Kidney (tissue), 14 donors: Measurements from ENCODE around the gene SCMH1. TPM values are rescaled to one million over a fixed set of nuclear protein-coding genes. Genes with fewer than 3 reads are reported as not detected.

Experiments
- DNase-seq, 5 donors: peaks; one replicate each; pipeline ENCODE4 v3.0.0-alpha.2; 2013 to 2020
- FAIRE-seq: peaks from 2 replicates; lab custom pipeline; 2012; peaks lifted over from hg19 to GRCh38; lab: Jason Lieb, UNC
- H3K27ac ChIP-seq, 2 donors: one replicate each; pipeline ENCODE4 v1.7.0; 2013; ENCODE audit warnings: low read depth in 2 of 2, low read length in 2 of 2, inconsistent platforms in 1 of 2
- H3K27me3 ChIP-seq: one replicate; pipeline ENCODE4 v1.7.1; 2013; ENCODE audit warnings: low read length, inconsistent platforms; ENCODE audit not compliant: control insufficient read depth, insufficient read depth
- H3K36me3 ChIP-seq, 3 donors: one replicate each; pipeline versions ENCODE4 v1.7.0 to v1.7.1; 2013; ENCODE audit warnings: low read length in 3 of 3, control low read depth in 1 of 3, inconsistent platforms in 1 of 3; ENCODE audit not compliant: insufficient read depth in 3 of 3, control insufficient read depth in 2 of 3
- H3K4me1 ChIP-seq, 3 donors: one replicate each; pipeline versions ENCODE4 v1.7.0 to v1.7.1; 2013; ENCODE audit warnings: low read length in 3 of 3, inconsistent platforms in 1 of 3, low read depth in 1 of 3; ENCODE audit not compliant: control insufficient read depth in 2 of 3, insufficient read depth in 2 of 3
- H3K4me3 ChIP-seq, 3 donors: one replicate each; pipeline versions ENCODE4 v1.7.0 to v1.8.1; 2013; ENCODE audit warnings: low read length in 3 of 3, control low read depth in 1 of 3, inconsistent platforms in 1 of 3
- H3K9ac ChIP-seq, 3 donors: one replicate each; pipeline versions ENCODE4 v1.7.0 to v1.7.1; 2013; ENCODE audit warnings: low read length in 3 of 3, control low read depth in 1 of 3, inconsistent platforms in 1 of 3
- H3K9me3 ChIP-seq, 3 donors: one replicate each; pipeline versions ENCODE4 v1.7.0 to v1.7.1; 2013; ENCODE audit warnings: low read length in 3 of 3, control low read depth in 1 of 3, inconsistent platforms in 1 of 3; ENCODE audit not compliant: control insufficient read depth in 2 of 3, insufficient read depth in 1 of 3
- intact Hi-C: fragments of 100-400 bp; cut with DNase I; formaldehyde crosslinking; loops from one replicate; pipeline ENCODE4 v1.11.1; 2022
- polyA plus RNA-seq: library from polyadenylated mRNA; stranded (reverse); fragments of 350-450 nt; fragmentation: Illumina TruSeq; extraction: RNeasy Lipid Tissue Mini Kit (QIAGEN cat#74804); gene quantifications from one replicate; pipeline ENCODE4 v1.2.3, GENCODE V29; 2014; ENCODE audit warnings: low read depth, low replicate concordance; ENCODE audit not compliant: insufficient read depth
- total RNA-seq: library from RNA; stranded (reverse); fragmentation: NEBNext Ultra II Directional; extraction: Animal tissue kit (Norgen Biotek cat#: 25700); gene quantifications from one replicate; pipeline ENCODE4 v1.2.1, GENCODE V29; 2021
- TF ChIP-seq, protein P1 (sequence below): IDR thresholded peaks from 3 replicates; pipeline ENCODE4 v1.5.1; 2012; ENCODE audit warnings: mild to moderate bottlenecking, moderate library complexity, borderline replicate concordance; ENCODE audit not compliant: insufficient read depth; ENCODE audit errors: extremely low read depth
- donor health status: control.
- donor health status: control.
- donor health status: control.
- donor health status: control.
- donor health status: control.
- donor health status: DM: yes; HTN: yes; CAD: no.
- donor health status: Normal renal cell carcinoma (clear cell type).

The SCMH1 gene
- total and polyA plus RNA-seq, 2 donors from 2014 or later, result 26.4 to 58.3 TPM

DNA sequence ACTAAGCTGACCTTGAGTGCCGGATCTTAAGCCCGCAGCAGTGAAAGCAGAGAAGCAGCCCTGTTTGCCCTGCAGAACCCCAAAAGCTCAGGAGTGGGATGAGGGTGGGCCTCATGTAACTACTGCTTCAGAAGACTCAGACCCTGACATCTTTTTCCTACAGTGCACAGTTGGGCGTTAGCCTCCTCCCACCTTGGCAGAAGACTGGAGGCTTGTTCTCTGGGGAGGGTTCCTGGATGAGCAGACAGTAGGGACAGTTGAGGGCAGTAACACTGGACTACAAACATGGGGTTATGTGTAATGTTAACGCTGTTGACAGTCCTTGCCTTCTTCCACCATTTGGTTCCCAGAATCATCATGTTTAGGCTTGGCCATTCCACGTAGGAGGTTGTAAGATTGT is 253.0 kb downstream of the SCMH1 start:
- no peak overlapping the region for H3K9ac ChIP-seq
- peaks cover 3 to 20% (median 19%) of the 10 kb centered on the region in 3 donors for H3K36me3 ChIP-seq
- FAIRE-seq, result no peak

DNA sequence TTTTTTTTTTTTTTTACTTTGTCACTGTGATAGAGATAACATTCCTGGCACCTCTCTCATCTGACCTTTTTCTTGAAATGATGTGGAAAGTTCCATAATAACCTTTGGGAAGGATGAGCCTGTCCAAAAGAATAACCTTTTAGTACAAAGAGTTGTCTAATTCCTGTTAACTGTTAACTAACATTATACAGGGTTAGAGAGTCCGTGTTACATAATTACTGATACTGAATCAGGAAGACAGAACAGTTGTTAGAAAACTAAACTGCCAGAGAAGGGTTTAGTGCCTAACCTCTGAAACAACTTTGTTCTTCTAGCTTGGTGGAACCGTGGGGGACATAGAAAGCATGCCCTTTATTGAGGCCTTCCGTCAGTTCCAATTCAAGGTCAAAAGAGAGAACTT is 253.8 kb downstream of the SCMH1 start:
- H3K4me3 ChIP-seq, result peak overlapping the region in 2 of 3 donors; percentile 56 to 61
- peaks cover 9 to 25% (median 22%) of the 10 kb centered on the region in 3 donors for H3K4me1 ChIP-seq
- peak overlapping the region in 1 of 3 donors; percentile 49 for H3K9ac ChIP-seq
- peak overlapping the region; percentile 65 to 66 for H3K27ac ChIP-seq
- DNase-seq, result no peak
- intact Hi-C loops, result no loop called here
- H3K9me3 ChIP-seq, result no peaks in the 10 kb centered on the region
- TF ChIP-seq, protein P1, sequence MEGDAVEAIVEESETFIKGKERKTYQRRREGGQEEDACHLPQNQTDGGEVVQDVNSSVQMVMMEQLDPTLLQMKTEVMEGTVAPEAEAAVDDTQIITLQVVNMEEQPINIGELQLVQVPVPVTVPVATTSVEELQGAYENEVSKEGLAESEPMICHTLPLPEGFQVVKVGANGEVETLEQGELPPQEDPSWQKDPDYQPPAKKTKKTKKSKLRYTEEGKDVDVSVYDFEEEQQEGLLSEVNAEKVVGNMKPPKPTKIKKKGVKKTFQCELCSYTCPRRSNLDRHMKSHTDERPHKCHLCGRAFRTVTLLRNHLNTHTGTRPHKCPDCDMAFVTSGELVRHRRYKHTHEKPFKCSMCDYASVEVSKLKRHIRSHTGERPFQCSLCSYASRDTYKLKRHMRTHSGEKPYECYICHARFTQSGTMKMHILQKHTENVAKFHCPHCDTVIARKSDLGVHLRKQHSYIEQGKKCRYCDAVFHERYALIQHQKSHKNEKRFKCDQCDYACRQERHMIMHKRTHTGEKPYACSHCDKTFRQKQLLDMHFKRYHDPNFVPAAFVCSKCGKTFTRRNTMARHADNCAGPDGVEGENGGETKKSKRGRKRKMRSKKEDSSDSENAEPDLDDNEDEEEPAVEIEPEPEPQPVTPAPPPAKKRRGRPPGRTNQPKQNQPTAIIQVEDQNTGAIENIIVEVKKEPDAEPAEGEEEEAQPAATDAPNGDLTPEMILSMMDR, result no peak
- peak; percentile 55 for FAIRE-seq
- H3K27me3 ChIP-seq, result no peaks in the 10 kb centered on the region
- peaks cover 3 to 25% (median 19%) of the 10 kb centered on the region in 3 donors for H3K36me3 ChIP-seq

More for the DNA sequence above, 253.0 kb downstream of the SCMH1 start:
- intact Hi-C loops, result no loop called here
- Histone ChIP-seq H3K9me3 (no peaks in the 10 kb centered on the region), H3K27ac (peak overlapping the region in 1 of 2 donors; percentile 63), H3K4me1 (peaks cover 9 to 25% (median 22%) of the 10 kb centered on the region in 3 donors), H3K4me3 (peak overlapping the region in 2 of 3 donors; percentile 56 to 61), H3K27me3 (no peaks in the 10 kb centered on the region)
- TF ChIP-seq, protein P1, result no peak
- DNase-seq, result no peak

DNA sequence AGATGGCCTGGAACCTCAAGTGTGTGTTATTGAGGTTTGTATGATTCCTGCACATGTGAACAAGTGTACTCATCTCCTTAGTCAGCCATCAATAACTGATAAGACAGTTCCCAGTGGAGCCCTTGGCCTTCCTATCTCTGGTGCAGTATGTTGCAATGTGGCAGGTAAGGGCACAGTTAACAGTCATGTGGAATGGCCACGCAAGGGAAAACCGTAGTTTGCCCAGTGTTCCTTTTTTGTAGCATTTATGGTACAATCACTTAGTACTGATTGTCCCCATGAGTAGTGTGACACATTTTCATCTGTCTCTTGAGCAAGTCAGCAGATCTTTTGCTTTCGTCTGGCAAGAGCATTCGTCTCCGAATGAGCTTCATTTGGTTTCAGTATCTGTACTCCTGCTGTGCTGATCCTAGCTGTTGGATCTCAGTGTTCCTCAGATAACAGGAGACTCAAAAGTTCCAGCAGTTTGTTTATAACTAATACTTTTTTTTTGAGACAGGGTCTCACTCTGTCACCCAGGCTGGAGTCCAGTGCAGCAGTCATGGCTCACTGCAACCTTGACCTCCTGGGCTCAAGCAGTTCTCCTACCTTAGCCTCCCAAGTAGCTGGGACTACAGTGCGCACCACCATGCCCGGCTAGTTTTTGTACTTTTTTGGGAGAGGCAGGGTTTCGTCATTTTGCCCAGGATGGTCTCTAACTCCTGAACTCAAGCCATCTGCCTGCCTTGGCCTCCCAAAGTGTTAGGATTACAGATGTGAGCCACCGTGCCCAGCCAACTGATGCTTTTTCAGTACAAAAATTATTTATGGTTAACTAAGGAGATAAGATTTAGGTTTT is 254.4 kb downstream of the SCMH1 start:
- FAIRE-seq, result no peak
- Histone ChIP-seq H3K27ac (peak overlapping the region; percentile 65 to 66), H3K9me3 (no peaks in the 10 kb centered on the region), H3K27me3 (no peaks in the 10 kb centered on the region), H3K4me3 (no peak overlapping the region), H3K4me1 (peaks cover 9 to 25% (median 22%) of the 10 kb centered on the region in 3 donors), H3K36me3 (peaks cover 3 to 25% (median 19%) of the 10 kb centered on the region in 3 donors), H3K9ac (no peak overlapping the region)
- TF ChIP-seq, protein P1, result no peak
- intact Hi-C loops, result no loop called here
- no peak for DNase-seq
